ENCODE measurements around the gene CDC23.

Gene CDC23

DNA sequence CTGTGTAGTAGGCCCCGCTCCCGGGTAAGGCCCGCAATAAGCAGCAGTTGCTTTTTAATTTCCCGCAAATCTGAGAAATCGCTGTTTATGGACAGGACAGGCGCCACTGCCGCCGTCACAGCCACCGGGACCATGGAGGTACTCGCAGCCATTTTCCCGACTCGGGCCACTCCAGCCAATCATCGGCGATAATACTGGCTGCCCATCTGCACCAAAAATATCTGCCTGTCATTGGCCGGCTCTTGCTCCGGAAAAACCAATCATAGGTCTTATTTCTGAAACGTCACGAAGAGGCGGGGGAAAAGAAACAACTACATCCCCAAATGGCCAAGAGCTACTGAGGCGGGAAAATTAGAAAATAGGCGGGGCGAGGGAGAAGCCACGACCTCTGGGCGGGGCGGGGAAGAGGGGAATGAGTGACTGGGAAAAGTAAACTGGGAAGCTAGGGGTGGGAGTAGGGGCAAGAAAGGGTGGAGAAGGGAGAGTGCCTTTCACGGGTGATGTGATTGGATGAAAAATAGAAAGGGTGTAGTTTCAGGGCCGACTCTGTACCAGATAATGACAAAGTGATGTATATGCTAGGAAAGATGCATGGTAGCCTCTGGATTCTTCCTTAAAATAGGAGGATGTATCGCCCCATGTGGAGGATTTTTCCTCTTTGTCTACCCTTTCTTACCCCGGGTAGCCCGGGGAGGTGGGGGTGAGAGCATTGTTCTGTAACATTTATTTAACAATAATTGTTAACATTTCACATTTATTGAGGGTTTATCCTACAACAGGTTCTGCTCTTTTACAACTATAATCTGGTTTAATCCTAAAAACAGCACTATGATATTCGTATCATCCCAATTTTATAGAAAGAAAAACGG is at the start of gene CDC23 (continued):
- no peak for TF ChIP-seq ZFP37 (tag by site-specific recombination; IDR thresholded peaks at IDR 0.05)
- no peak for TF ChIP-seq ZNF140 (tag by site-specific recombination; IDR thresholded peaks at IDR 0.05)
- peak; percentile 64; the same call in 1 of the 2 replicates for TF ChIP-seq ZNF664 (tag by site-specific recombination; IDR thresholded peaks at IDR 0.05)
- 0 out of 2 replicates have a peak, but pooled peaks have one; percentile 49 for TF ChIP-seq GLIS2 (tag by site-specific recombination; IDR thresholded peaks at IDR 0.05)
- no peak for TF ChIP-seq ZNF221 (tag by site-specific recombination; IDR thresholded peaks at IDR 0.05; ENCODE audit: borderline replicate concordance)
- peak; percentile 51 for TF ChIP-seq KLF9 (tag by site-specific recombination; IDR thresholded peaks at IDR 0.05; ENCODE audit: low read depth)
- TF ChIP-seq, protein P1, sequence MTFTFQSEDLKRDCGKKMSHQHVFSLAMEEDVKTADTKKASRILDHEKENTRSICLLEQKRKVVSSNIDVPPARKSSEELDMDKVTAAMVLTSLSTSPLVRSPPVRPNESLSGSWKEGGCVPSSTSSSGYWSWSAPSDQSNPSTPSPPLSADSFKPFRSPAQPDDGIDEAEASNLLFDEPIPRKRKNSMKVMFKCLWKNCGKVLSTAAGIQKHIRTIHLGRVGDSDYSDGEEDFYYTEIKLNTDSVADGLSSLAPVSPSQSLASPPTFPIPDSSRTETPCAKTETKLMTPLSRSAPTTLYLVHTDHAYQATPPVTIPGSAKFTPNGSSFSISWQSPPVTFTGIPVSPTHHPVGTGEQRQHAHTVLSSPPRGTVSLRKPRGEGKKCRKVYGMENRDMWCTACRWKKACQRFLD (tag by site-specific recombination; IDR thresholded peaks at IDR 0.05), result no peak
- no peak for TF ChIP-seq ZBTB21 (tag by site-specific recombination; IDR thresholded peaks at IDR 0.05)
- no peak for TF ChIP-seq PBX3 (CRISPR knock-in tag; IDR thresholded peaks at IDR 0.05)
- TF ChIP-seq, protein P2, sequence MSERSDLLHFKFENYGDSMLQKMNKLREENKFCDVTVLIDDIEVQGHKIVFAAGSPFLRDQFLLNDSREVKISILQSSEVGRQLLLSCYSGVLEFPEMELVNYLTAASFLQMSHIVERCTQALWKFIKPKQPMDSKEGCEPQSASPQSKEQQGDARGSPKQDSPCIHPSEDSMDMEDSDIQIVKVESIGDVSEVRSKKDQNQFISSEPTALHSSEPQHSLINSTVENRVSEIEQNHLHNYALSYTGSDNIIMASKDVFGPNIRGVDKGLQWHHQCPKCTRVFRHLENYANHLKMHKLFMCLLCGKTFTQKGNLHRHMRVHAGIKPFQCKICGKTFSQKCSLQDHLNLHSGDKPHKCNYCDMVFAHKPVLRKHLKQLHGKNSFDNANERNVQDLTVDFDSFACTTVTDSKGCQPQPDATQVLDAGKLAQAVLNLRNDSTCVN (tag by site-specific recombination; optimal IDR thresholded peaks at IDR 0.05), result no peak
- TF ChIP-seq ZNF701 (tag by site-specific recombination; IDR thresholded peaks at IDR 0.05), result no peak
- TF ChIP-seq, protein P3, sequence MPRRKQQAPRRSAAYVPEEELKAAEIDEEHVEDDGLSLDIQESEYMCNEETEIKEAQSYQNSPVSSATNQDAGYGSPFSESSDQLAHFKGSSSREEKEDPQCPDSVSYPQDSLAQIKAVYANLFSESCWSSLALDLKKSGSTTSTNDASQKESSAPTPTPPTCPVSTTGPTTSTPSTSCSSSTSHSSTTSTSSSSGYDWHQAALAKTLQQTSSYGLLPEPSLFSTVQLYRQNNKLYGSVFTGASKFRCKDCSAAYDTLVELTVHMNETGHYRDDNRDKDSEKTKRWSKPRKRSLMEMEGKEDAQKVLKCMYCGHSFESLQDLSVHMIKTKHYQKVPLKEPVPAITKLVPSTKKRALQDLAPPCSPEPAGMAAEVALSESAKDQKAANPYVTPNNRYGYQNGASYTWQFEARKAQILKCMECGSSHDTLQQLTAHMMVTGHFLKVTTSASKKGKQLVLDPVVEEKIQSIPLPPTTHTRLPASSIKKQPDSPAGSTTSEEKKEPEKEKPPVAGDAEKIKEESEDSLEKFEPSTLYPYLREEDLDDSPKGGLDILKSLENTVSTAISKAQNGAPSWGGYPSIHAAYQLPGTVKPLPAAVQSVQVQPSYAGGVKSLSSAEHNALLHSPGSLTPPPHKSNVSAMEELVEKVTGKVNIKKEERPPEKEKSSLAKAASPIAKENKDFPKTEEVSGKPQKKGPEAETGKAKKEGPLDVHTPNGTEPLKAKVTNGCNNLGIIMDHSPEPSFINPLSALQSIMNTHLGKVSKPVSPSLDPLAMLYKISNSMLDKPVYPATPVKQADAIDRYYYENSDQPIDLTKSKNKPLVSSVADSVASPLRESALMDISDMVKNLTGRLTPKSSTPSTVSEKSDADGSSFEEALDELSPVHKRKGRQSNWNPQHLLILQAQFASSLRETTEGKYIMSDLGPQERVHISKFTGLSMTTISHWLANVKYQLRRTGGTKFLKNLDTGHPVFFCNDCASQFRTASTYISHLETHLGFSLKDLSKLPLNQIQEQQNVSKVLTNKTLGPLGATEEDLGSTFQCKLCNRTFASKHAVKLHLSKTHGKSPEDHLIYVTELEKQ (tag by site-specific recombination; IDR thresholded peaks at IDR 0.05; ENCODE audit: borderline replicate concordance), result no peak
- no peak for TF ChIP-seq ZNF274 (IDR thresholded peaks at IDR 0.05; ENCODE audit: low read length)
- no peak for TF ChIP-seq ZNF274 (tag by site-specific recombination; IDR thresholded peaks at IDR 0.05; ENCODE audit: borderline replicate concordance)
- no peak for TF ChIP-seq ZNF423 (tag by site-specific recombination; IDR thresholded peaks at IDR 0.05)
- no peak for TF ChIP-seq ZNF155 (tag by site-specific recombination; IDR thresholded peaks at IDR 0.05)
- no peak for TF ChIP-seq REST (tag by site-specific recombination; IDR thresholded peaks at IDR 0.05)
- TF ChIP-seq ZNF621 (tag by site-specific recombination; IDR thresholded peaks at IDR 0.05), result no peak
- no peak for TF ChIP-seq ZNF311 (tag by site-specific recombination; IDR thresholded peaks at IDR 0.05; ENCODE audit: borderline replicate concordance)
- no peak for TF ChIP-seq ZFP41 (tag by site-specific recombination; IDR thresholded peaks at IDR 0.05; ENCODE audit: borderline replicate concordance)
- no peak for TF ChIP-seq PRDM2 (tag by site-specific recombination; IDR thresholded peaks at IDR 0.05; ENCODE audit: borderline replicate concordance)
- TF ChIP-seq EGR2 (tag by site-specific recombination; IDR thresholded peaks at IDR 0.05; ENCODE audit: low read depth), result peak; percentile 2; the same call in 1 of the 2 replicates

Data from HEK293 (cell line).